NCI-H345 (cell line): ENCODE data around the gene MYO16.

Source experiments
- DNase-seq: peaks from one replicate; lab custom pipeline; 2025; lab: John Stamatoyannopoulos, UW

The MYO16 gene

DNA sequence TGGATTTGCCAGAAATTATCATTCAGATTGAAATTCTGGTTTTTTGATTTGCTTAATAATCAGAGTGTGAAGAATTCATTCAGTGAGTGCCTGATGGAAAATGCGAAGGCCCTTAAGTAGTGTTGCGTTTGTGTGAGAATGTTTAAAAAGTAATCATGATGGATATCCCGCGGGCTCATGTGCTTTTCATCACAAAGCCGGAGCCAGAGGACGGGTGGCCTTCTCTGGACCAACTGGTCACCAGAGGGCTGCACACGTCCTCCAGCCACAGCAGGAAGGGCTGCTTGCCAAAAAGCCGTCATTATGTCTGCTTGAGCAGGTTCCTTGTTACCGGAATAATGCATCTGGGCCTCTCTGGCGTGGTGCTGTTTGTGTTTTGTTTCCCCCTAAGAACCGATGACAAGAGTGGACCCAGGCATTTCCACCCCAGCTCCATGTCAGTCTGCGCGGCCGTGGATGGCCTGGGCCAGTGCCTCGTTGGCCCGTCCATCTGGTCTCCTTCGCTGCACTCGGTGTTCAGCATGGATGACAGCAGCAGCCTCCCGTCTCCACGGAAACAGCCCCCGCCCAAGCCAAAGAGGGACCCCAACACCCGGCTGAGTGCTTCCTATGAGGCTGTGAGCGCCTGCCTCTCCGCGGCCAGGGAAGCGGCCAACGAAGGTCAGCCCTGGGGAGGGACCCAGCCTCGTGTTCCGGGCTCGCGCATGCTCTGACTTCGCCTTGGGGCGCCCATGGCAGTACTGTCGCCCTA, 497.7 kb downstream of the MYO16 start:
- no peak for DNase-seq

DNA sequence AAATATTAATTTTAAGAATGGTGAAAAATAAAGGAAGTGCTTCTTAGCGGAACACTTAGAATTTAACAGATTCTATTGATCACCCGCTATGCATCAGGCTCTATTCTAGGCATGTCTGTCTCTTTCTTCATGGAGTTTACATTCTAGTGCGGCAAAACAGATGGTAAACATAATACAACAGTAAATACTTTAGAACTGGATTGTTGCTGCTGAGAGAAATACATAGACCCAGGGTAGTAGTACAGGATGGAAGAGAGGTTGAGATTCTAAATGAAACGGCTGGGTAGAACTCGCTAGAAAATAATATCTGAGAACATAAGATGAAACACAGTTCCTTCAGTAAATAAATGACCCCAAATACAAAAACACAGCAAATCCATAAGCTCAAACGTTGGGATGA, 498.7 kb downstream of the MYO16 start:
- DNase-seq: no peak

GRCh38 chr13:109130093-109130835, 500.9 kb downstream of the MYO16 start:
- no peak for DNase-seq

DNA sequence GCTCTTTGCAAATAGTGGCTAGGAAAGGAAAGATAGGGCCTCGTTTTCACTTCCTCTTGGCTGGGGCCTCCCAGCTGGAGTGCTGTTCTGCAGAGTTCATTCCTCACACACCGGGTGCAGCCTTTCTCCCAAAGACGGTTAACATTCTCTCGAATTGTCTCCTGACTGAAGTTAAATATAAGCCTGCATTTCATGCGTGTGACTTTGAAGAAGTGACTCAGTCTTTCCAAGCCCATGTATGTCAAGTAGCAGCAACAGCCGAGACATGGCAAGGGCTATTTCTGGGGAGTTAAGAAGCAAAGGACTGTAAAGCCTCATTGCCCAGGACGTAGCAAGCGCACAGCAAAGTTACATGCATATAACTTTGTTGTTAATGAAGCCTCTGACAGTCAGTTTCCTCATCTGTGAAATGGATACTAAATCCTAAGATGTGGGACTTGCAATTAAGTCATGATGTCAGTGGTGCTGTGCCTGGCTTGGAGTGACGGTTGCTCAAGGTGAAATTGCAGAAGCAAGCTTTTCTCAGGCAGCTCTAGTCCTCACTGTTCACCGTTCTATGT, 502.4 kb downstream of the MYO16 start:
- DNase-seq: no peak

- DNase-seq: no peak
These were observed 505.6 kb downstream of the MYO16 start for GRCh38 chr13:109135018-109135417.

GRCh38 chr13:109136873-109137272, 507.5 kb downstream of the MYO16 start:
- no peak for DNase-seq

- no peak for DNase-seq
These were observed 509.9 kb downstream of the MYO16 start for GRCh38 chr13:109139346-109139745.

GRCh38 chr13:109140054-109140453, 510.6 kb downstream of the MYO16 start:
- no peak for DNase-seq

DNA sequence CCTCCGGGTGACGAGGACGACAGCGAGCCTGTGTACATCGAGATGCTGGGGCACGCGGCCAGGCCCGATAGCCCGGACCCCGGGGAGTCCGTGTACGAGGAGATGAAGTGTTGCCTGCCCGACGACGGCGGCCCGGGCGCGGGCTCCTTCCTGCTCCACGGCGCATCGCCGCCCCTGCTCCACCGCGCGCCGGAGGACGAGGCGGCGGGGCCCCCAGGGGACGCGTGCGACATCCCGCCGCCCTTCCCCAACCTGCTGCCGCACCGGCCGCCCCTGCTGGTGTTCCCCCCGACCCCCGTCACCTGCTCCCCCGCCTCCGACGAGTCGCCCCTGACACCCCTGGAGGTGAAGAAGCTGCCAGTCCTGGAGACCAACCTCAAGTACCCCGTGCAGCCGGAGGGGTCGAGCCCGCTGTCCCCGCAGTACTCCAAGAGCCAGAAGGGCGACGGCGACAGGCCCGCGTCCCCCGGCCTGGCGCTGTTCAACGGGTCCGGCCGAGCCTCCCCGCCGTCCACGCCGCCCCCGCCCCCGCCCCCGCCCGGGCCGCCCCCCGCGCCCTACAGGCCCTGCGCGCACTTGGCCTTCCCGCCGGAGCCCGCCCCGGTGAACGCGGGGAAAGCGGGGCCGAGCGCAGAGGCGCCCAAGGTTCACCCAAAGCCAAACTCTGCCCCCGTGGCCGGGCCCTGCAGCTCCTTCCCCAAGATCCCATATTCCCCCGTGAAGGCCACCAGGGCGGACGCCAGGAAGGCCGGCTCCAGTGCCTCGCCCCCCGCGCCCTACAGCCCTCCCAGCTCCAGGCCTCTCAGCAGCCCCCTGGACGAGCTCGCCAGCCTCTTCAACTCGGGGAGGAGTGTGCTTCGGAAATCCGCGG, 511.3 kb downstream of the MYO16 start:
- no peak for DNase-seq

GRCh38 chr13:109141706-109142105, 512.3 kb downstream of the MYO16 start:
- DNase-seq: no peak

DNA sequence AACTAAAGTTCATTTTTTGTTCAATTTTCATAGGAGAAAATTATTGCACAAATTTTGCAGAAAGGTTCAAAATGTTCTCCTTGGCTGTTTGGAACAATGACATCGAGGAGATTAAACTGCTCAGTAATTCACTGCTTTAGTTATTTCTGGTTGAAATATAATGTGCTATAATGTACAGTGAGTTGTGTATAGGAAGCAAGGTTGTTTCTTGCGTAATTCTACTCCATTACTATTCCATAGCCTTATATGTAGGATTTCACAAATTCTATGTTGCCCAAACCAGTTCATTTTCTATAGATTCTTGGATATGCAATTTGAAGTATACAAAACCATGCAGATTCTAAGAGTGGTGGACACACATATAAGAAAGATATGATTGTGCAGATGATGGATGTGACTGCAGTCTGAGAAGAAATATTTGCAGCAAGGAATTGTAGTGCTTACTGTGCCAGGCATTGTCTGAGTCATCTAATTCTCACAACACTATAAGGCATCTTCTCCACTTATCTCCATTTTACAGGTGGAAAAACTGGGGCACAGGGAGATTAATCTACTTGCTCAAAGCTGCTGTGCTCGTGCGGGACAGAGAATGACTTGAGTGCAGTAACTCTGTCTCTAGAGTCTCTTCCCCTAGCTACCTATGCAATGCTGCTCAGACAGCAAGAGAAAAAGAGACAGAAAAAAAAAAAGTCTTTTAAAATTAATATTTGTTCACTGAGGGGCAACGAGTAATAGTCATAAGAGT, 515.5 kb downstream of the MYO16 start:
- no peak for DNase-seq

GRCh38 chr13:109145631-109146030, 516.2 kb downstream of the MYO16 start:
- peak; percentile 52 for DNase-seq

- DNase-seq: no peak
These were observed 517.0 kb downstream of the MYO16 start for GRCh38 chr13:109146393-109146792.

DNA sequence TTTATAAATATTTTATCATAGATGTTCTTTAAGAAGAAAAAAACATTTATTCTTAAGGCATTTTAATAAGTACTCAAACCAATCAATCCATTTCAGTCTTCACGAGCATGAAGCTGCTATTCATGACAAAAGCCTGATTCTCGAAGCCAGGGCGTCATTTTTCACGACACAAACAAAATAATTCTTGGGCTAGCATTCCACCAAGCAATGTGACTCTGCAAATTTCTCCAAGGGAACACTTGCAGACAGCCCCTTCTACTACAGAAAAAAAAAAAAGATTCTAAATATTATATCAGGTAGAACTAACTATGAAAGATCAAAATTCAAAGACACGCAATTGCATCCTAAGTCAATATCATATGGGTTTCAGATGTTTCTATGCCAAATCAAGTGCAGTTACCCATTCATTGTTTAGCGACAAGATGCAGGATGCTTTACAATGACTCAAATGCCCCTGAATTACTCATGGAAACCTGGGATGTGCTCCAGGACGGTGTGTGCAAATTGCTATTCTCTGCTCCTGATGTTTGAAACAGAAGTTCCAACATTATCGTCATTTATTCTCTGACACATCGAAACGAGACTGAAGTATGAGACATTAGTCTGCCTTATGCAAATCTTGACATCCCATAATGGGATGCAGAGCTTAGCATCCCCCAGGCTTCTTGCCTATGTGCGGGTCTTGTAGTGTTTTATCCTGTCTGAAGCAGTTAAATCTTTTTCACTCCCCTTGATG, 517.7 kb downstream of the MYO16 start:
- DNase-seq: no peak

DNA sequence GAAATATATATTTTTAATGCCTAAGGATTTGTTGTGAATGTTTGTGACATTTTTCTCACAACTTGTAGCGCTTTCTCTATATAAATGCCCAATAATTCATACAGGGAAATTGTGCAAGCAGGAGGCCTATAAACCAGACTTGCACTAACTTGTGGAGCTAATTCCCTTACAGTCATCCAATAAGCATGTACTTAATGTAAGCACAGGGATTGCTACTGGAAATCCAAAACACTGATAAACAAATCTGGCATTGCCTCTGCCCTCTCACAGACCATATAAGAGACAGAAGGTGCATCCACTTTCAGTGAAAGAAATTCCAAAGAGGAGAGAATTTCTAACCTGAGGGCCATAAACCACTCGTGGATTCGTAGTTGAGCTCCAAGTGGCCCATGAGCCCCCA, 518.8 kb downstream of the MYO16 start:
- DNase-seq: no peak

- no peak for DNase-seq
These were observed 521.3 kb downstream of the MYO16 start for GRCh38 chr13:109150696-109151095.

DNA sequence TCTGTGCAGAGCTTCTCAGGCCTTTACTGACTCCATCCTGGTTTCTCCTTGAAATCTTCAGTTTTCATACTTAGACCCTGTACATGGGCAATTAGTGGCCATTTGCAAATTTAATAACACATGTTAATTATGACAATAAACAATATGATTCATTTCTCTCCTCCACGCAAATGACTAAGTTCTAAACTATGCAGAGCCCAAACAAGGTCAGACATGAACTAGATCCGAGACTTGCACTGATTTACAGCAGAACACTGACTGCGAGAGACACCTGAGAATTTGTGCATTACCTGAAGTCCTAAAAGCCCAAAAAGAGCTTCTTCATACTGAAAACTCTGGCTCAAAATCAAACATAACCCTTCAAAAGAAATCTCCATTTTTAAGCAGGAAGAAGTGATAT, 521.8 kb downstream of the MYO16 start:
- DNase-seq: no peak

DNA sequence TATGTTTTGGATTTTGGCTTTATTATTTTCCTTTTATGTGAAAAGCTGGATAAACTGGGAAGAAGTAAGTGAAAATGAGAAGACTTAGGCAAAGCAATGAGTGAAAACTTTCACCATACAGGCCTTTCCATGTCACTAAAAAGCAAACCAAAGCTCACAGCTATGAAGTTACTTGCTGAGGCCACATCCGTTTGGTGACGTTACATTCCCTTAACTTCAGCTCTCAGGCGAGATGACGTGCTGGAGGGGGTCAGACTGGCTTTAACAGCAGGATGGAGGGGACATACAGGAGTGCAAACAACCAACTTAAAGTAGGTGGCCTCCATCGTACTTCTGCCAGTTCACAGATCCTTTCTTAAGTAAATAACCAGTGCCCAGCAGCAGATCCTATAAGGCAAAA, 522.3 kb downstream of the MYO16 start:
- no peak for DNase-seq

- DNase-seq: no peak
These were observed 523.0 kb downstream of the MYO16 start for GRCh38 chr13:109152311-109152820.

DNA sequence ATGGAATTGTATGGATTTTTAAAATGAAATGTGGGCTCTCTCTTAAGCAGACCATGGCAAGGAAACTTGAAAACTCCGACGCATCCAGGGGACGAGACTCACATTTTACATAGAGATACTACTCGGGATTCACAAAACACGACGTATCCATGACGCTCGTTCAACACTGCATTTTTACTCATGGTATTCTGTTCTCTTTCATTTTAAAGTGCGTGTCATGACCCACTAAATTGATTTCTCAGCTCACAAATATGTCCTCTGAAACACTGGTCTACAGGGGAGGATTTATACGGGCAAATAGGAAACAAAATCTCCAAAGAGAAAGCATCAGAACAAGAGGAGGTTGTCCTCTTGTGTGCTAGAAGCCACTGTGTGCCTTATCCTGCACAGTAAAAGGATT, 523.5 kb downstream of the MYO16 start:
- no peak for DNase-seq

DNA sequence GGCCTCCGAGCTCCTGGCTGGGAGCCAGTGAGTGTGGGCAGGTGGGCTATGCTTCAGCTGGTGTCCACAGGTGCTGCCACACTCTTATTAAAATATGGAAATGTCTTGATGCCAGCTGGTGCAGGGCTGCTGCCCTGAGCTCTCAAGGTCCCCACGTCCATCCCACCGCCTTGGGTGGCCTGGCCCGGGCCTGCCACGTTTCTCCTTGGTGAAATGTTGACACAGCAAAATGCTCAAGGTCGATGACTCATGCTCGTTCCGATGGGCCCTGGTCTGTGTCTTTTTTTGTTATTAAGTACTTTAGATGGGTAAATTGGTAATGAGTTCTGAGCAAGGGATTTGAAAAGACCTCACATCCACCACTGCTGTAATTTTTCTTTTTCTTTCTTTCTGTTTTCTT, 524.7 kb downstream of the MYO16 start:
- DNase-seq: no peak
